H9 (cell line): ENCODE measurements around the gene SNRPD3. TPM values are rescaled to one million over a fixed set of nuclear protein-coding genes. Genes with fewer than 3 reads are reported as not detected.

Source experiments
- DNase-seq: peaks from one replicate; pipeline ENCODE4 v3.0.0-alpha.2; 2017
- H2AFZ ChIP-seq: one replicate; pipeline ENCODE4 v1.6.1; 2013; ENCODE audit warnings: mild to moderate bottlenecking, low read length, control low read depth, moderate library complexity
- H2AK5ac ChIP-seq: 2 replicates; pipeline ENCODE4 v1.6.1; 2013; ENCODE audit warnings: low read length, control low read depth, mixed read lengths; ENCODE audit not compliant: insufficient read length
- H2BK120ac ChIP-seq: one replicate; pipeline ENCODE4 v1.6.1; 2013; ENCODE audit warnings: low read depth, mild to moderate bottlenecking, low read length, control low read depth, inconsistent platforms; ENCODE audit not compliant: poor library complexity, severe bottlenecking
- H2BK12ac ChIP-seq: 2 replicates; pipeline ENCODE4 v1.6.1; 2013; ENCODE audit warnings: low read length, control low read depth, mixed read lengths, low read depth; ENCODE audit not compliant: insufficient read length
- H2BK15ac ChIP-seq: 2 replicates; pipeline ENCODE4 v1.6.1; 2013; ENCODE audit warnings: low read depth, low read length, control low read depth
- H2BK20ac ChIP-seq: one replicate; pipeline ENCODE4 v1.6.1; 2013; ENCODE audit warnings: low read depth, mild to moderate bottlenecking, low read length, control low read depth, inconsistent platforms; ENCODE audit not compliant: poor library complexity, severe bottlenecking
- H2BK5ac ChIP-seq: 2 replicates; pipeline ENCODE4 v1.6.1; 2013; ENCODE audit warnings: low read length, control low read depth, mixed read lengths; ENCODE audit not compliant: insufficient read length
- H3K14ac ChIP-seq: 2 replicates; pipeline ENCODE4 v1.6.1; 2013; ENCODE audit warnings: low read length, control low read depth; ENCODE audit not compliant: insufficient read depth
- H3K18ac ChIP-seq: 2 replicates; pipeline ENCODE4 v1.6.1; 2013; ENCODE audit warnings: low read depth, mild to moderate bottlenecking, mixed read lengths, low read length, control low read depth; ENCODE audit not compliant: insufficient read length
- H3K23ac ChIP-seq: 2 replicates; pipeline ENCODE4 v1.6.1; 2013; ENCODE audit warnings: low read length, control low read depth, mixed read lengths, low read depth; ENCODE audit not compliant: insufficient read length
- H3K23me2 ChIP-seq: 2 replicates; pipeline ENCODE4 v1.6.1; 2013; ENCODE audit warnings: low read depth, mild to moderate bottlenecking, mixed read lengths, low read length, control low read depth; ENCODE audit not compliant: insufficient read length, poor library complexity, severe bottlenecking
- H3K27ac ChIP-seq: 2 replicates; pipeline ENCODE4 v1.5.1; 2013; ENCODE audit warnings: low read length, control low read depth, mixed read lengths, low read depth; ENCODE audit not compliant: insufficient read length
- H3K27me3 ChIP-seq: 2 replicates; pipeline ENCODE4 v1.6.1; 2013; ENCODE audit warnings: low read length, control low read depth, inconsistent platforms; ENCODE audit not compliant: insufficient read depth
- H3K4ac ChIP-seq: 2 replicates; pipeline ENCODE4 v1.6.1; 2013; ENCODE audit warnings: low read depth, mild to moderate bottlenecking, control low read depth, inconsistent platforms, low read length, moderate library complexity
- H3K4me1 ChIP-seq: 2 replicates; pipeline ENCODE4 v1.6.1; 2013; ENCODE audit warnings: low read length, control low read depth, inconsistent platforms; ENCODE audit not compliant: insufficient read depth
- H3K4me2 ChIP-seq: 2 replicates; pipeline ENCODE4 v1.6.1; 2013; ENCODE audit warnings: low read length, control low read depth, mixed read lengths; ENCODE audit not compliant: insufficient read length, insufficient read depth
- H3K56ac ChIP-seq: 2 replicates; pipeline ENCODE4 v1.6.1; 2013; ENCODE audit warnings: low read depth, mild to moderate bottlenecking, mixed read lengths, low read length, control low read depth; ENCODE audit not compliant: insufficient read length
- H3K79me1 ChIP-seq: 2 replicates; pipeline ENCODE4 v1.6.1; 2013; ENCODE audit warnings: low read depth, mild to moderate bottlenecking, moderate library complexity, low read length, control low read depth, inconsistent platforms; ENCODE audit not compliant: insufficient read depth, poor library complexity, severe bottlenecking
- H3K79me2 ChIP-seq: 2 replicates; pipeline ENCODE4 v1.6.1; 2013; ENCODE audit warnings: low read length, control low read depth, inconsistent platforms; ENCODE audit not compliant: insufficient read depth
- H3K9ac ChIP-seq: 2 replicates; pipeline ENCODE4 v1.6.1; 2013; ENCODE audit warnings: low read length, control low read depth, mixed read lengths; ENCODE audit not compliant: insufficient read length; ENCODE audit errors: extremely low read depth
- H3K9me3 ChIP-seq: one replicate; pipeline ENCODE4 v1.6.1; 2013; ENCODE audit warnings: low read depth, low read length, inconsistent platforms; ENCODE audit not compliant: control insufficient read depth
- H3T11ph ChIP-seq: one replicate; pipeline ENCODE4 v1.6.1; 2013; ENCODE audit warnings: mild to moderate bottlenecking, low read length, control low read depth, inconsistent platforms
- H4K20me1 ChIP-seq: one replicate; pipeline ENCODE4 v1.6.1; 2013; ENCODE audit not compliant: control insufficient read depth, insufficient read length, insufficient read depth
- H4K5ac ChIP-seq: 2 replicates; pipeline ENCODE4 v1.6.1; 2013; ENCODE audit warnings: low read depth, mild to moderate bottlenecking, mixed read lengths, low read length, control low read depth; ENCODE audit not compliant: insufficient read length
- H4K8ac ChIP-seq: replicated peaks from 2 replicates; pipeline ENCODE4 v1.6.1; 2013; ENCODE audit warnings: low read length, control low read depth, mixed read lengths, low read depth; ENCODE audit not compliant: insufficient read length
- H4K91ac ChIP-seq: 2 replicates; pipeline ENCODE4 v1.6.1; 2013; ENCODE audit warnings: low read depth, mild to moderate bottlenecking, moderate library complexity, mixed read lengths, low read length, control low read depth; ENCODE audit not compliant: insufficient read length
- H3K27ac Mint-ChIP-seq, 3 experiments: 2 replicates in 2 of 3; 3 replicates in 1 of 3; pipeline ENCODE4 v1.8.0; 2020 to 2021; ENCODE audit warnings: mixed read lengths in 3 of 3, mild to moderate bottlenecking in 1 of 3, moderate library complexity in 1 of 3
- H3K27me3 Mint-ChIP-seq: 2 replicates; pipeline ENCODE4 v1.8.0; 2021; ENCODE audit warnings: low read depth, mild to moderate bottlenecking, moderate library complexity, mixed read lengths
- H3K36me3 Mint-ChIP-seq, 3 experiments: 2 replicates in 2 of 3; 3 replicates in 1 of 3; pipeline ENCODE4 v1.8.0; 2020 to 2021; ENCODE audit warnings: low read depth in 3 of 3, mixed read lengths in 3 of 3; ENCODE audit not compliant: insufficient read depth in 1 of 3
- H3K4me1 Mint-ChIP-seq, 2 experiments: 2 replicates each; pipeline ENCODE4 v1.8.0; 2020; ENCODE audit warnings: mixed read lengths in 2 of 2
- H3K4me3 Mint-ChIP-seq, 2 experiments: 2 replicates in 1 of 2; 3 replicates in 1 of 2; pipeline ENCODE4 v1.8.0; 2020 to 2021; ENCODE audit warnings: mild to moderate bottlenecking in 2 of 2, mixed read lengths in 2 of 2, moderate library complexity in 1 of 2
- H3K9me3 Mint-ChIP-seq, 2 experiments: 2 replicates in 1 of 2; 3 replicates in 1 of 2; pipeline ENCODE4 v1.8.0; 2020; ENCODE audit warnings: mild to moderate bottlenecking in 2 of 2, mixed read lengths in 2 of 2, moderate library complexity in 1 of 2
- WGBS: extraction: QIAGEN DNeasy Blood & Tissue Kit; methylation state at CpG from one replicate; pipeline ENCODE4 v1.1.7; 2013; ENCODE audit warnings: missing lambda C conversion rate, low lambda C conversion rate, mixed read lengths; ENCODE audit not compliant: insufficient read length; ENCODE audit errors: extremely low coverage; 5-methylcytosine and 5-hydroxymethylcytosine counted together
- total RNA-seq: library from RNA; stranded (reverse); gene quantifications from 2 replicates; pipeline ENCODE4 v1.2.1, GENCODE V29; 2021
- TF ChIP-seq, protein P1 (sequence below): fragments of 200-600 bp; sonication (generic); conservative IDR thresholded peaks from 3 replicates; pipeline ENCODE4 v1.8.0; 2021; ENCODE audit warnings: antibody characterized with exemption, mild to moderate bottlenecking

SNRPD3 gene
- total RNA-seq, 1 experiment from 2014 or later = 212 TPM

DNA sequence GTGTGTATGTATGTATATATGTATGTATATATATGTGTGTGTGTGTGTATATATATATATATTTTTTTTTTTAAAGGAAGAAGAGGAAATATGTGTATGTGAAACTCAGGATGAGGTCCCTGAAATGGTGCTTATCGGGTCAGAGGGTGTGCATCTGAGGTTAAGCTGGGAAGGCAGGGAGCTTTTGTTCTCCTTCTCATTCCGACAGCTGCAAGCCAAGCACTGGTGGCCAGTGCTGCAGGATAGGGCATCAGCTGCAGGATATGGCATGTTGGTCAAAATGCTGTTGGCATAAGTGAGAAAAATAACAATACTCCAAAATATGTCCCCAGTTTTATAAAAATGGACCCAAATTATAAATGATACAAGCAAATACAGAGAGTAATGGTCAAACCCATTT lies 7.4 kb downstream of the SNRPD3 start:
- Histone ChIP-seq H3K9me3 (no peaks in the 10 kb centered on the region), H4K8ac (no peak overlapping the region), H3T11ph (no peak overlapping the region), H3K23ac (no peak overlapping the region), H2BK120ac (no peak overlapping the region), H3K79me2 (peaks cover 55% of the 10 kb centered on the region), H3K79me1 (no peaks in the 10 kb centered on the region), H3K4me1 (no peaks in the 10 kb centered on the region), H3K56ac (no peak overlapping the region), H4K91ac (no peak overlapping the region), H2AK5ac (no peak overlapping the region), H2BK12ac (no peak overlapping the region), H4K20me1 (no peaks in the 10 kb centered on the region), H3K14ac (no peak overlapping the region), H3K27me3 (no peaks in the 10 kb centered on the region), H3K27ac (no peak overlapping the region), H3K4ac (no peak overlapping the region), H4K5ac (no peak overlapping the region), H3K9ac (no peak overlapping the region), H3K4me2 (no peak overlapping the region), H3K23me2 (no peaks in the 10 kb centered on the region), H2BK15ac (no peak overlapping the region), H2AFZ (no peak overlapping the region), H2BK20ac (no peak overlapping the region), H3K18ac (no peak overlapping the region), H2BK5ac (no peak overlapping the region)
- H3K4me3 Mint-ChIP-seq = no peak overlapping the region
- no peak overlapping the region for H3K27ac Mint-ChIP-seq
- peaks cover 32 to 69% (median 55%) of the 10 kb centered on the region in 3 experiments; a peak in 6 of 7 replicates for H3K36me3 Mint-ChIP-seq
- H3K4me1 Mint-ChIP-seq = no peaks in the 10 kb centered on the region; a peak in 1 of 4 replicates
- H3K27me3 Mint-ChIP-seq = no peaks in the 10 kb centered on the region
- TF ChIP-seq, protein P1, sequence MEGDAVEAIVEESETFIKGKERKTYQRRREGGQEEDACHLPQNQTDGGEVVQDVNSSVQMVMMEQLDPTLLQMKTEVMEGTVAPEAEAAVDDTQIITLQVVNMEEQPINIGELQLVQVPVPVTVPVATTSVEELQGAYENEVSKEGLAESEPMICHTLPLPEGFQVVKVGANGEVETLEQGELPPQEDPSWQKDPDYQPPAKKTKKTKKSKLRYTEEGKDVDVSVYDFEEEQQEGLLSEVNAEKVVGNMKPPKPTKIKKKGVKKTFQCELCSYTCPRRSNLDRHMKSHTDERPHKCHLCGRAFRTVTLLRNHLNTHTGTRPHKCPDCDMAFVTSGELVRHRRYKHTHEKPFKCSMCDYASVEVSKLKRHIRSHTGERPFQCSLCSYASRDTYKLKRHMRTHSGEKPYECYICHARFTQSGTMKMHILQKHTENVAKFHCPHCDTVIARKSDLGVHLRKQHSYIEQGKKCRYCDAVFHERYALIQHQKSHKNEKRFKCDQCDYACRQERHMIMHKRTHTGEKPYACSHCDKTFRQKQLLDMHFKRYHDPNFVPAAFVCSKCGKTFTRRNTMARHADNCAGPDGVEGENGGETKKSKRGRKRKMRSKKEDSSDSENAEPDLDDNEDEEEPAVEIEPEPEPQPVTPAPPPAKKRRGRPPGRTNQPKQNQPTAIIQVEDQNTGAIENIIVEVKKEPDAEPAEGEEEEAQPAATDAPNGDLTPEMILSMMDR = no peak
- no peak for DNase-seq
- no CpG with 5 or more reads among the region's 2 CpGs for whole genome bisulfite sequencing
- H3K9me3 Mint-ChIP-seq = no peaks in the 10 kb centered on the region
